HG03045 (cell line): ENCODE results near the gene GFOD2.

Source experiments
- ATAC-seq: cut with Tn5 transposase; IDR thresholded peaks from one replicate; pipeline ENCODE4 v1.9.1; 2021; ENCODE audit warnings: mild to moderate bottlenecking, moderate library complexity; ENCODE audit not compliant: unreplicated experiment

The GFOD2 gene

GRCh38 chr16:67733734-67734470 lies 14.8 kb upstream of the GFOD2 start:
- ATAC-seq = no peak

DNA sequence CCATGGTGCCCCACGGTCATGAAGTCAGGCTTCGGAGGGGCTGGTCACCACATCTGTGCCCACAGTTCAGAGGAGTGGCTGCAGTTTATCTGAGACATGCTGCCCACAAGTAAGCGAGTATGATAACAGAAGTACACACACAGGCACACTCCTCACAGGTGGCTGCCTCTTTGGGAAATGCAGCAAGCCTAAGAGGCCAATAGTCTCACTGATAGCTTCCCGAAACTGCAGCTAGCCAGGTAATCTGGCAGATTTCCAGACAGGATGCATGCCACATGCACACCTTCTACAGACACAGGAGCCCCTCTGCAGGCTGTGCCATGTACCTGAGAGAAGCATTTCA lies 12.6 kb upstream of the GFOD2 start:
- no peak for ATAC-seq

DNA sequence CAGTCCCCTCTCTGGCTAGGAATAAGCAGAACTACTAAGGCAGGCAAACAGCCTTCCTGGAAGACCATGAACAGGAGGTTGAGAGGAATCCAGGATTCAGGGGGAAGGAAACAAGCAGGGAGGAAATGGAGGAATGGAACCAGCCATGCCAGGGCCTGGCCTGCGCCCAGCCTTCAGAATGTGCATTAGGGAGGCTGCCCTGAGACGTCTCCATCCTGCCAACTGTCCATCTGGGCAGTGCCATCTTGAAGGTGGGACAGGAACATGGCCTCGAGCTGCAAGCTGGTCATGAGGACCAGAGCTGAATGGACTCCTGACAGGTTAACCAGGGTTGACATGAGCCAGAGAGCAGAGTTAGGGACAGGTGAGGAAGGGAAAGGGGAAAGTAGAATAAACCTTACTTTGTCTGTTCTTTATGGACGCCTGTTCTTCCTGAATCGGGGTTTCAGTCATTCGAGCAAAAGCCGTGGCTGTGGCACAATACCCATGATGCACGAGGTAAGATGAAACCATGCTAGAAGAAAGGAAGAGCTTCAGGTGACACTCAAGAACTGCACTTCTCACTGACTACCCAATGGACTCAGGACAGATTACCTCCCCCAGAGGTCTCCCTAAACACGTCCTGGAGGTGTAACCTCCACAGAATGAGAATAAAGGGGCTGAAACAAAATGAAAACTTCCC lies 12.1 kb upstream of the GFOD2 start:
- no peak for ATAC-seq

DNA sequence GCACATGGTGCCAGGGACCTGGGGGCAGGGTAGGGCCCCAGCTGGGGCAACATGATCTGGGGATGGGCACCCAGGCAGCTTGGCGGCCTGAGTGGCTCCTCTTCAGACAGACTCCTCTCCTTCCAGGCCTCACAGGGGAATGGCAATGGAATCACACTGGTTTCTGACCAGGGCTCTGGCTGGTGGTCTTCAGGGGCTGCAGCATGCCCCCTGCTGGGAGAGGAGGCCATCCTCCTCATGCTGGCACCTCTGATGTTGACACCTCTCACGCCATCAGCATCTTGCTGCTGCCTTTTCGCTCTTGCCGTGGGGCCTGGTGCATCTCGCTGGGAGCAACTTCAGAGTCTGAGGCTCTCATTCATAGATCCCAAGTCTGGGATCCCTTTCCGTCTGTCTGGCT lies 11.2 kb upstream of the GFOD2 start:
- ATAC-seq = no peak

GRCh38 chr16:67729636-67730248 lies 10.6 kb upstream of the GFOD2 start:
- no peak for ATAC-seq

- no peak for ATAC-seq
Measured at GRCh38 chr16:67727521-67728485, 8.7 kb upstream of the GFOD2 start.

DNA sequence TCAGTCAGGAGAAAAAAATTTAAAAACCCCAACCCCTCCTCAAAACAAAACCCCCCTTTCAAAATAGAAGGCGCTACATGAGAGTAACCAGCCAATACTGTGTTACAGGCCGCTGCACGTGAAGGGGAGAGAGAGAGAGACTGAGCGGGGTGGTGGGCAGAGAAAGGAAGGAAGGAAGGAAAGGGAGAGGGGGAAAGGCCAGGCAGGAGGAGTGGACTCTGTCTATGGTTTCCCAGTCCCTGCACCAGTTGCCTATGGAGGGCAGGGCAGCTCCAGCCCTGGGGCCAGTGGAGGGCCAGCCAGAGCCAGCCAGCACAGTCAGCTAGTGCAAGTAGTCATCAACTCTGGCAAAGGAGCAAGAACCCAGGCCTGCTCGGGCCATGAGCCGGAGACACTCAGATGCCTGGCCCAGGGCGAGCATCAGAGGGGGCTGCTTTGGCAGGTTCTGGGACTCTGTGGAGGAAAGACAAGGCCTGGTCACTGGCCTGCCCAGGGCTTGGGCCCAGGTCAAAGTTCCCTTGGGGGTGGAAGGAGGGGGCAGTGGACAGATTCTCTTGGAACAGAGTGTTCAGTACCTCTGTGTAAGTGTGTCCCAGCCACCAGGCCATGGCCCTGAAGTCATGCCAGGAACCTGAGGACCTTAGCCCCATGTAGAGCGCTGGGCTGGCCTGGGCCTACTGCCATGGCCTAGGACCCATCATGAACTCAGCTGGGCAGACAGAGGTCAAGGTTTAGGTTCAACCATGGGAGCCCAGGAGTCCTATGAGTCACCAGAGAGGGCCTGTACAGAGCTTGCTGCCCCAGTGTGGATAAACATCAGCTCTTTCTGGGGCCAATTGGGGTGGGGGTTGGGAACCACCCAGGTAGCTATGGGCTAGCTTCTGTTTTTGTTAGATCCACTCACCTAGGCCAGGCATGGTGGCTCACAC lies 7.3 kb upstream of the GFOD2 start:
- ATAC-seq = no peak

- ATAC-seq = no peak
Measured at GRCh38 chr16:67723911-67724305, 4.8 kb upstream of the GFOD2 start.

DNA sequence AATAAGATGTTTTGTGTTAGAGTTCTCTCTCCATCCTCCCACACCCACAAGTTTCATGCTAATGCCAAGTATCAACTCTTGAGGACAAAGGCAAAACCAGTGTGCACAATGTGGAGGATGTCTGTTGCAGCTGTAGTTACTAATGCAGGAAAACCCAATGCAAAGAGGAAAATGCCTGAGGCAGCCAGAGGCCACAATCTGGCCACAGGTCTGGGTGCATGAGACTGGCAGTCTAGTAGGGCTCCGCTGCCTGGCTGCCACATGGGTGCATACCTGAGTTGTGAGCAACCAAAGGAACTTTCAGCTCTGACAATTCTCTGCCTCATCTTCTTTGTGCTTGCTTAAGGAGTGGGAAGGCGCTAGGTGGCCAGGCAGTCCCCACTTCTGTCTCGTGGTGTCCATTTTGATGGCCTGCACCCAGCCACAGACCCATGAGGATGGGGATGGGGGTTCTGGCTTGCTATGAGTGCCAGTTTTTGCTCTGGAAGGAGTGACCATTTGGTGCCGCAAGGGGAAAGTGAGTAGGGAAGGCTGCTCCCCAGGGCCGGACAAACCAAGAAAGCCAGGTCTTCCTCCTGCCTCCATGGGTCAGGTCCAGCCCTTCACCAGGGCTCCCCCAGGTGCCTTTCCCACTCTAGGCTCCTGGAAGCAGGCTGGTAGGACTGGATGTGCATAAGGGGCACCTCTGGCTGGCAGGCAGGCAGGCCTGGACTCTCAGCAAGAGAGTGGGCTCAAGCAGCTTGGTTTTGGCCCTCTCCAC lies 4.2 kb upstream of the GFOD2 start:
- no peak for ATAC-seq

- ATAC-seq = no peak
Measured at GRCh38 chr16:67720236-67720635, 1.1 kb upstream of the GFOD2 start.

DNA sequence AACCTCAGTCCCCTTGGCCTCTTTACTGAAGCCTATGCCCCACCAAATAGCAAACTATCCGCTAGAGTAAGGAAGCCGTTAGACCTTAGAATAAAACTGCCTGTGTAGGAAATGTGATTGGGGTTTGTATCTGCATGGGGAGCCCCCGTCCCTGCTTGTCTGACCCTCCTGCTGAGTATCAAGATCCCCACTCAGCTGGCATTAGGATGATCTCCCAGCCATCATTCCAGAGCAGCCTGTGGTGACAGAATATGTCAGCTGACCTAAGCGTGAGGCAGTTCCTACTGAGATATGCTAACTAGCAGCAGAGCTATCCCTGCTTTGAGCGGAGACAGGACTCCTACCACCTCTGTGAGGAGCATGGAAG lies 645 bp upstream of the GFOD2 start:
- ATAC-seq = no peak

GRCh38 chr16:67718668-67719047 lies 458 bp downstream of the GFOD2 start:
- no peak for ATAC-seq

DNA sequence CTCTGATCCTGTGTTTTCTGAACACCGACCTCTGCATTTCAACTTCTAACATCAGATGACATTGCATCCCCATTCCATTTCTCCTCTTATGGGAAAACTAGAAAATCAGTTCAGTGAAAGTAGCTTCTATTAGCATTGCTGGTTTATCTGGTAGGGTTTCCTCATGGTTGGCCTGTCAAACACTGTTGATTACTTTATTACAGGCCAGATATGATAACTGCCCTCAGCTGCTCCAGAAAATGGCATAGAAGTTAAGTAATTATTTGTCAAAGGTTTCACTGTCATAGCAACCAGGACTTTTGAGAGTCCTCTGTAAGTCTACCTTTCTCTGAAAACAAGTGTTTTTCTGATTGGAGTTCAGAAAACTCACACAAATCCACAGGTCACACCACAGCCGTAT lies 3.0 kb downstream of the GFOD2 start:
- ATAC-seq = no peak

- ATAC-seq = no peak
Measured at GRCh38 chr16:67714522-67714921, 4.6 kb downstream of the GFOD2 start.

- ATAC-seq = no peak
Measured at GRCh38 chr16:67713647-67714273, 5.4 kb downstream of the GFOD2 start.

- no peak for ATAC-seq
Measured at GRCh38 chr16:67710607-67711006, 8.5 kb downstream of the GFOD2 start.

GRCh38 chr16:67709050-67709449 lies 10.1 kb downstream of the GFOD2 start:
- ATAC-seq = no peak

- no peak for ATAC-seq
Measured at GRCh38 chr16:67708368-67708771, 10.7 kb downstream of the GFOD2 start.

DNA sequence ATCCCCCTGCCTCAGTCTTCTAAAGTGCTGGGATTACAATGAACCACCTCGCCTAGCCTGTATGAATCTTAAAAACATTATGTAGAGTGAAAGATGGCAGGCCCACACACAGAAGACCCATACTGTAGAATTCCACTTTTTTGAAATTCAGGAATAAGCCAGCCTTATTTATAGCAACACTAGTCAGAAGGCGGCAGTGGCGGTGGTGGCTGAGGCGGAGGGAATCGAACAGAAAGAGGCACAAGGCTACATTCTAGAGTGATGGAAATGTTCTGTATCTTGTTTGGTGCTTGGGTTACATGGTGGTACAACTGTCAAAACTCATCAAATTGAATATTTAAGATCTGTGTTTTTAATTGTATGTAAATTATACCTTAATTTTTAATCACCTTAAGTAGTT lies 11.3 kb downstream of the GFOD2 start:
- ATAC-seq = no peak
